RWPE1 (cell line): Measurements from ENCODE around the gene FCMR.

Source experiments
- CTCF ChIA-PET: fragments of 350-600 bp; sonication (Branson Sonifier 250); formaldehyde crosslinking; extraction: SDS; loops from one replicate; lab custom pipeline; 2021; lab: Yijun Ruan, JAX
- POLR2A ChIA-PET: fragments of 400-600 bp; formaldehyde crosslinking; extraction: SDS; loops from one replicate; lab custom pipeline; 2020; ENCODE audit warnings: antibody characterized with exemption; ENCODE audit not compliant: low non-redundant PET; lab: Yijun Ruan, JAX
- DNase-seq: peaks from one replicate; pipeline ENCODE4 v3.0.0; 2012; ENCODE audit warnings: low spot score
- H3K27ac ChIP-seq: fragments of 450-650 bp; 2 replicates; pipeline ENCODE4 v1.5.1; 2017
- CTCF ChIP-seq: fragments of 450-650 bp; conservative IDR thresholded peaks from 2 replicates; pipeline ENCODE4 v1.5.1; 2017; ENCODE audit warnings: low read depth, mild to moderate bottlenecking

FCMR gene

GRCh38 chr1:206867239-206867638, 54.5 kb downstream of the FCMR start:
- ChIA-PET CTCF (no interaction called here), POLR2A (interaction anchor here (0.6 kb wide), 2 partner anchors 23 to 42 kb away, joined by 4 to 5 read pairs; no protein-coding TSS in a partner anchor)
- no peak for DNase-seq
- no peak overlapping the region for H3K27ac ChIP-seq
- TF ChIP-seq CTCF: no peak

- H3K27ac ChIP-seq: no peak overlapping the region
- no peak for TF ChIP-seq CTCF
- ChIA-PET POLR2A (no interaction called here), CTCF (interaction anchor here (1.1 to 2.0 kb wide), 5 partner anchors 12 to 43 kb away, joined by 3 to 14 read pairs (median 5); no protein-coding TSS in a partner anchor)
- no peak for DNase-seq
Observed at GRCh38 chr1:206866062-206866461, 55.7 kb downstream of the FCMR start.

- peak; percentile 76 for TF ChIP-seq CTCF
- no peak within 1 kb of the TSS for H3K27ac ChIP-seq
- ChIA-PET CTCF (interaction anchor here (0.6 to 3.0 kb wide), 23 partner anchors 9 to 287 kb away, joined by 3 to 21 read pairs (median 3); no protein-coding TSS in a partner anchor), POLR2A (no interaction called here)
- peak; percentile 78 for DNase-seq
Observed at GRCh38 chr1:206864939-206865671, 56.6 kb downstream of the FCMR start, which contains the start of gene IL20. IL20 (plus strand) TSS chr1:206865623; CDS start chr1:206865853, 230 bp downstream.

- no peak overlapping the region for H3K27ac ChIP-seq
- CTCF ChIA-PET: interaction anchor here (1.6 to 3.0 kb wide), 3 partner anchors 18 to 54 kb away, joined by 4 to 21 read pairs (median 5); no protein-coding TSS in a partner anchor
- no peak for DNase-seq
- no peak for TF ChIP-seq CTCF
- POLR2A ChIA-PET: no interaction called here
Observed at GRCh38 chr1:206863266-206863665, 58.5 kb downstream of the FCMR start.

GRCh38 chr1:206860165-206860564, 61.6 kb downstream of the FCMR start:
- ChIA-PET CTCF (interaction anchor here (1.0 to 2.1 kb wide), 3 partner anchors 28 to 122 kb away, joined by 3 to 5 read pairs (median 3); no protein-coding TSS in a partner anchor), POLR2A (interaction anchor here (0.5 to 0.6 kb wide), 2 partner anchors 88 to 299 kb away, joined by 3 read pairs; partner anchors contain the start of gene IL10)
- H3K27ac ChIP-seq: no peak overlapping the region
- no peak for DNase-seq
- TF ChIP-seq CTCF: no peak

- no peak overlapping the region for H3K27ac ChIP-seq
- ChIA-PET POLR2A (no interaction called here), CTCF (interaction anchor here (1.0 to 2.1 kb wide), 4 partner anchors 27 to 123 kb away, joined by 3 to 5 read pairs (median 3); no protein-coding TSS in a partner anchor)
- TF ChIP-seq CTCF: no peak
- DNase-seq: no peak
Observed at GRCh38 chr1:206859082-206859521, 62.6 kb downstream of the FCMR start.
